GM18507 (cell line): ENCODE measurements around the gene PFDN1.

Source experiments
- DNase-seq: peaks from one replicate; pipeline ENCODE4 v3.0.0; 2011; ENCODE audit warnings: low read depth; ENCODE audit not compliant: insufficient read length; ENCODE audit errors: extremely low spot score
- FAIRE-seq: peaks from 2 replicates; lab custom pipeline; 2011; peaks lifted over from hg19 to GRCh38; lab: Jason Lieb, UNC

The PFDN1 gene

DNA sequence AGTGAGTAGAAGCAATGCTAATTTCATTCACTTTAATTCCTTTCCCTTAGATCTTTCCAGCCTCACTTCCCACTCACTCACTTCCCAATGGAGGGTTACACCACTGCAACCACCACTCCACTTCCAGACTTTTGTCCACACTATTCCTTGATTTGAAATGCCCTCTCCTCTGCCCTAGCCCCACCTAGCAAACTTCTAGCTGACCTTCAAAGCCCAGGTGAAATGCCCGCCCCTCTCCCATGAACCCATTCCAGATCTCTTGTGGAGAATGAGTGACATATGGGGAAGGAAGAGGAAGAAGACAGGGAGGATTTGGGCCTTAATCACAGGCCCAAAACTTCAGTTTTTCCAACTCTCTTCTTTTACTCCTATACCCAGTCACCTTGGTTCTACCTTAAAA, 37.1 kb downstream of the PFDN1 start:
- no peak for FAIRE-seq
- no peak for DNase-seq

DNA sequence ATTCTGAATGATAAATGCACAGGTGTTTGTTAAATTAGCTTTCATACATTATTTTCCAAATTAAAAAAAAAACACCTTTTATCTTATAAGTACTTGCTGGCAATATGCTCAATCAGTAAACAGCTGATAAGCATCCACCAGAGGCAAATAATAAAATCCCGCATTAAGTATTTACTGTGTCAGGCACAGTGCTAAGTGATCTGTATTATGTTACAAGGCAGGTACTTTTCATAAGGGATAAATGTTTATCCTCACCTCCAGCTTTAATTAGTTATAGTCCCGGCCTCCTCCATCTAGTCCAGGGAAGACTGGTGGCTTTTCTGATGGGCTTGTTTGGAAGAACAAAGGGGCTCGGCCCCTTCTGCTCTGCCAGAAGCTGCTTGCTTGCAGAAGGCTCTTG, 40.1 kb downstream of the PFDN1 start:
- no peak for FAIRE-seq
- no peak for DNase-seq

DNA sequence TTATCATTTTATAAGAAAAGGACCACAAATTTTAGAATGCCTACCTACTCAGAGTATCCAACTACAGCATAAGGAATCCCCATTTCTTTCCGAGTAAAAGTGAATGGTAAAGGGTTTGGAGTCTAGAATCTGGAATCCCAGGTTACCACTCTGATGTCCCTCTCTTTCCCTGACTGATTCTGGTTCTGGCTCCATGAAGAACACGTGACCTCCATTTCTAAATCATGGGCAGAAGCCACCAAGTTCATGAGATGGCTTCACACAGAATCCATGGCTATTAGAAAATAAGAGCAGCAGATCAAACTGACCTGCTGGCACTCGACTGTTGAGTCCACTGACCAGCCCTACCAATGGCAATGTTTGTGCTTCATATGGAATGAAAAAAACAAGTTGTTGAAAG, 40.7 kb downstream of the PFDN1 start:
- FAIRE-seq (no peak), DNase-seq (no peak)

DNA sequence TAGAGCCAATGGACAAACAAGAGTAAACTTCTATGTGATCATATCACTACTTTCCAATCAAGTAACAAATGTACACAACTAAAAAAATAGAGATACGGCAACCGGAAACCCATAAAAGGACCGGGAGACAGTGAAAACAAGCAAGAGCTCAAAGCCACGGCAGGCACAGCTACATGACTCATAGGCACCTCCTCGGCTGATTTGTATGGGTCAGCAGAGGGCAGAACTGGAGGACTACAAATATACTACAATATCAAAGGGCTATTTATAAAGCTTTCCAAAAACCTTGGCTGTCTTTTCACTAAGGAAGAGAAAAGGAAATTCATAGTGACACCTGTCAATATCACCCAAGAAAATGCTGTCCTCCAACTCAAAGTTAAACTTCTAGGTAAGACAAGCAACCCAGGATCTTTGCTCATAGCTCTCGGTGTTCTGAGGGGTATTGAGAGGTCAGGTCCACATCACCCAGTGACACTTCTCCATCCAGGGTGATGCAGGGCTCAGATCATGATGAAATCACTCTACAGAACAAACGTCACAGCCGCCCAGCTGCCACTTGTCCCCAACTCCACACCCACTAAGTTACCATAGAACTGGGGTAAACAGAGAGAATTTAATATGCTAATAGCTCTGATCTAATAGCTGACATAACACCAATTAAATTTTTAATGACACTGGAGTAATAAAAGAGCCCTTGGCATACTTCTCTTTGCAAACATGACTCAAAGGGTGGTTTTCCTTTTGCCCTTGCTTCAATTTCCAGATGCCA, 41.3 kb downstream of the PFDN1 start:
- no peak for DNase-seq
- FAIRE-seq, result no peak

DNA sequence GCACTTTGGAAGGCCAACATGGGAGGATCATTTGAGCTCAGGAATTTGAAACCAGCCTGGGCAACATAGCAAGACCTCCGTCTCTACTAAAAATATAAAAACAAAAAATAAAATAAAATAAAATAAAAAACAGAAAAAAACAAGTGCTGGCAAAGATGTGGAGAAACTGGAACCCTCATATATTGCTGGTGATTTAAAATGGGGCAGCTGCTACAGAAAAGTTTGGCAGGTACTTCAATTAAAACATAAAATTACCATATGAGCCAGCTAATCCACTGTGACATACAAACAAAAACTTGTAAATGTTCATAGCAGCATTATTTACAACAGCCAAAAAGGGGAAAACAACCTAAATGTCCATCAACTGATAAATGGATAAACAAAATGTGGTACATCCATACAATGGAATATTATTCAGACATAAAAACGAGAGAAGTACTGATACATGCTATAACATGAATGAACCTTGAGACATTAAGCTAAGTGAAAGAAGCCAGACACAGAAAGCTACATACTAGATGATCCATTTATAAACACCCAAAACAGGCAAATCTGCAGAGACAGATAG, 42.7 kb downstream of the PFDN1 start:
- FAIRE-seq (no peak), DNase-seq (no peak)

DNA sequence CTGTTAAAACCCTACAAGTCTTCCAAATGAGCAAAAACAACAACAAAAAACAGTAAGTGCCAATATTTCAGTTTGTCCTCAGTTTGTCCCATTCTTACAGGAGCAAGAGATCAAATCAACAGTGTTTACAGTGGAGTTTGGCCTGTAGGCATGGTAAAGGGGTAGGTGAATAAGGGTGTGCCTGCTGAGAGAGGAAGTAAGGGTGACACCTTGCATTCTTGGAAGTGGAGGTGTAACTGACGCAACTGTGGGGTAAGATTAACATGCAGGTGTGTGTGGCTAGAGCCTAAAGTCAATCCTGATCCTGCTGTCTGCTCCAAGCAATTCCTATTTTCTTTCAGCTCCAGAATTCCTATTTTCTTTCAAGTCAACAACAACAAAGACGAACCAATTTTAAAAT, 43.4 kb downstream of the PFDN1 start:
- FAIRE-seq (no peak), DNase-seq (no peak)

DNA sequence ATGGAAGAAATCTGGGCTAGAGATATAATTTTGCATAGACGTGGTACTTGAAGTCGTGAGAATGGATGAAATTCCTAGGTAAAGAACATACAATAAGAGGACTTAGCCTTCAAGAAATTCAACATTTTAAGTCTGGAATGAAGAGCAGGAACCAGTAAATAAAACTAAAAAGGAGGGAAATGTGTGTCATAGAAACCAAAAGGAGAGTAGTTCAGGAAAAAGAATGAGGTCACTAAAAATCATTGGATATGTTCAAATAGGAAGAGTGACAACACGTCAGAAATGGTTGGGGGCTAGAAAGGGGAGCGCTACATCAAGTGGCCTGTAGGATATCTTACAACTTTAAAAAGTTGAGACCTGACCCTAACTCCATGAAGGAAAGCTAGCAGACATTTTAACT, 44.0 kb downstream of the PFDN1 start:
- no peak for FAIRE-seq
- no peak for DNase-seq

DNA sequence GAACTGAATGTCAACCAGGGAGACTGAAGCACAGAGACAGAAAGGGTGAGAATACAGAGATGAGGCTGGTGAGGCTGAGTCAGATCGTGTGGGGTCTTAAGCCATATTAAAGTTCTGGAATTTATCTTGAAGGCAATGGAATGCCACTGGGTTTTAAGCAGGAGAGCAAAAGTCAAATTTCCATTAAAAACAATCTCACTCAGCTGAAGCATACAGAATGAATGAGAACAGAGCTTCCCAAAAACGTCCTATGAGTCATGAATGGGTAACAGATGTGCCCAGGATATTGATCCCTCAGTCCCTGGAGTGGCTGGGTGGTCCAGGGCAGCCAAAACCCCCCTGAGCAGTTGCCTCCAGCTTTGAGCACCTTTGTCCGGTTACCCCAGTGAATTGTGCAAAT, 44.9 kb downstream of the PFDN1 start:
- no peak for DNase-seq
- FAIRE-seq, result no peak

DNA sequence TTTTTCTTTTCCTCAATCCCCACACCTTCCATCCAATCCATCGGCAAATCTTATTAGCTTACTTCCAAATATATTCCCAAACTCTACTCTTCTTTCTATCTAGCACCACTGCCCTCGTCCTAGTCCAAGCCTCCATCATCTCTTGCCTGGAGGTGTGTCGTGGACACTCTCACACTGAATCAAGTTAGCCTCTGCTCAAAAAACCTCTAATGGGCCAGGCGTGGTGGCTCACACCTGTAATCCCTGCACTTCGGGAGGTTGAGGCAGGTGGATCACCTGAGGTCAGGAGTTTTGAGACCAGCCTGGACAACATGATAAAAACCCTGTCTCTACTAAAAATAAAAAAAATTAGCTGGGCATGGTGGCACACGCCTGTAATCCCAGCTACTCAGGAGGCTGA, 46.2 kb downstream of the PFDN1 start:
- FAIRE-seq (no peak), DNase-seq (no peak)

DNA sequence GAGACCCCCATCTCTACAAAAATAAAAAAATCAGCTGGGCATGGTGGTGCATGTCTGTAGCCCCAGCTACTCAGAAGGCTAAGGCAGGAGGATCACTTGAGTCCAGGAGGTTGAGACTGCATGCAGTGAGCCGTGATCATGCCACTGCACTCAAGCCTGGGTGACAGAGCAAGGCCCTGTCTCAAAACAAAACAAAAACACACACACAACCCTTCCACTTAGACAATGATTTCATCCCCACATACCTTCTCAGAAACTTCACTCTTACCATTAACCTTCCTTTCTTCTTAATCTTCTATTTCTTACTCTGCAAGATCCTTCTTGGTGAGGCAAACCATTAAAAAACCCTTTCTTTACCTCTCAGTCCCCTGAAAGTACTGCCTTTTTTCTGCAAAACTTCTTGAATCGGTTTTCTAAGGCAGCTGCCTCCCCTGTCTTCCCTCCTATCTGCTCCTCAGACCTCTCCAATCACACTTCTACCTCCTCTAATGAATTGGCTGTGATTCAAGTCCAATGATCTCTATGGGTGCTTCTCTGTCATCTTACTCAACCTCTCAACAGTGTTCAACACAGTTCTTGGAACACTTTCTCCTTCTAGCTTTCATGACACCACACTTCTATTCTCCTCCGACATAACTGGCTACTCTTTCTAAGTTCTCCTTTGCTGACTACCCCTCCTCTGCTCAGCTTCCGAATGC, 47.3 kb downstream of the PFDN1 start:
- DNase-seq (no peak), FAIRE-seq (no peak)

DNA sequence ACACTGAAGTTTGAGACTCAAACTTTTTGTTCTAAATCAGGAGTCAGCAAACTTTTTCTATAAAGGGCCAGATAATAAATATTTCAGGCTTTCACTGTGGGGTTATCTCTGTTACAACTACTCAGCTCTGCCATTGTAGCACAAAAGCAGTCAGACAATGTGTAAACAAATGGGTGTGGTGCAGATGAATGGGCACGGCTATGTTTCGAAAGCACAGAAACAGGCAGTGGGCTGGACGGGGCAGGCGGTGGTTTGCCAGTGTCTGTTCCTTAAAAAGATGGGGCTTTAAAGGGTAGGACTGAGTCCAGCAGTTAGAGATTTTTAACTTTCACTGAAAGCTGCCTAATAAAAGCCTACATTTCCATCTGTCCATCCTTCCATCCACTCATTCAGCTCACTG, 48.9 kb downstream of the PFDN1 start:
- DNase-seq (no peak), FAIRE-seq (no peak)

DNA sequence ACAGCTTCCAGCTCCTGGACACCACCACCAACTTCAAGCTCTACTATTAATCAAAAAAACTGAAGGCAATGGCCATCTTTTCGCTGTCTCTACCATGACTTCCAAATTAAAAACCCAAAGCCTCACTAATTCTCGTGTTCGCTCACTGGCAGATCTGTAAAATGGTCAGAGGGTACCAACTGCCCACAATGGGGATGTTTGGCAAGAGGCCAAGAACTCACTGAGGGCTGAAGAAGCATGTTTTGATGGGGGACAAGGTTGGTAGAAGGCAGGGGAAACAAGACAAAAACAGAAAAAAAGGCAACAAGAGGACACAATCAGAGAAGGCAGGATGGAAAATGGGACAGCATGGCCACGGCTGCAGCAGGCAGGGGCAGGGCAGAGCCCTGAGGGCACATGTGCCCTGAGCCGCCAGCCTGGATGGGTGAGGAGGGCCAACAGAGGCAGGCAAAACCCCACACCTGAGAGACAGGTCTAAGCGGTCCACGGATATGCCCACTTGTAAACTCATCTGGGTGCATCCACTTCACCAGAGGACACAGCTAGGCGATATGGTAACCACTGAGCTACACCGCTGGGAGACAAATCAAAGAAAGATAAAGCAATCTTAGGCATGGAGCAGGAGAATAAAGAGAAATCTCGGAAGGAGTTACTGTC, 50.3 kb downstream of the PFDN1 start:
- no peak for FAIRE-seq
- no peak for DNase-seq

DNA sequence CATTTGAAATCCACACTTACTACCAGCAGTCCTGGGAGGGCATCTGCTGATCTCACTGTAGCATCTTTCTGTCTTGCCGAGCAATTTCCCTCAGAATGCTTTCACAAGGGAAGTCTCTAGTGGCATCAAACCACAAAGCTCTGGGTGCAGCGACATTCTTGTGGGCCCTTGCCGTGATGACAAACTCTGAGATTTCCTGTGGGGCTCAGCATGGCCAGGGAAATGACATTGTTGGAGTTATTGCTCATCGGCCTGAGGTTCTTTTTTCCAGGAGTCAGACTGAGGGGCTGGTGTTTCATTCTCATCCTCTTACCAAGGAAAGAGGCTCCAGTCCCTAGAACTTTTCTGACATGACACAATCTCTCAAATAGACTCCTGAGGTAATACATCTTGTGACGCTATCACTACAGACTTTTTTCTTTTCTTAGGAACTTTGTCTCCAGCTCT, 51.4 kb downstream of the PFDN1 start:
- no peak for DNase-seq
- peak; percentile 80 for FAIRE-seq

DNA sequence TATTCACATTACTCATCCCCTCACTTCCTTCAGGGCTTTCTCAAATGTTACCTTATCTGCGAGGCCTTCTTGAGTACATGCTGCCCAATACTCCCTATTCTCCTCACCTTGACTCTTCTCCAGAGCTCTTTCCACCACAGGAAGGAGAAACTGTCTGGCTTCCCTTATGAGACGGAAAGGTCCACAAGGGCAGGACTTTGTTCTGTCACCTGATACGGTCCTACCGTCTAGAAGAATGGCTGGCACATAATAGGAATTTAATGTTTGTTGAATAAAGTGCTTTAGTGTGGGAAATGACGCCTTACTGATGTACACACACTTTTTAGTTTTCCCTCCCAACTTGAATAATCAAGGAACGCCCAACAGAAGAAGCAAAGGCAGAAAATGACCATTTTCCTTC, 52.5 kb downstream of the PFDN1 start:
- DNase-seq (no peak), FAIRE-seq (no peak)

DNA sequence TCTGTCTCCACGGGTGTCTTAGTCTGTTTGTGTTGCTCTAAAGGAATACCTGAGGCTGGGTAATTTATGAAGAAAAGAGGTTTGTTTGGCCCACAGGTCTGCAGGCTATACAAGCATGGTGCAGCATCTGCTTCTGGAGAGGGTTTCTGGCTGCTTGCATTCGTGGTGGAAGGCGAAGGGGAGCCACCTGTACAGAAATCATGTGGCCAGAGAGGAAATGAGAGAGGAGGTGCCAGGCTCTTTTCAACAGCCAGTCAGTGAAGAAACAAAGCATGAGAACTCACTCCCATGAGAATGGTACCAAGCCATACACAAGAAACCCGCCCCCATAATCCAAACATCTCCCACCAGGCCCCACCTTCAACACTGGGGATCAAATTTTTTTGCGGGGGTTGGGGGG, 53.4 kb downstream of the PFDN1 start:
- no peak for FAIRE-seq
- no peak for DNase-seq

DNA sequence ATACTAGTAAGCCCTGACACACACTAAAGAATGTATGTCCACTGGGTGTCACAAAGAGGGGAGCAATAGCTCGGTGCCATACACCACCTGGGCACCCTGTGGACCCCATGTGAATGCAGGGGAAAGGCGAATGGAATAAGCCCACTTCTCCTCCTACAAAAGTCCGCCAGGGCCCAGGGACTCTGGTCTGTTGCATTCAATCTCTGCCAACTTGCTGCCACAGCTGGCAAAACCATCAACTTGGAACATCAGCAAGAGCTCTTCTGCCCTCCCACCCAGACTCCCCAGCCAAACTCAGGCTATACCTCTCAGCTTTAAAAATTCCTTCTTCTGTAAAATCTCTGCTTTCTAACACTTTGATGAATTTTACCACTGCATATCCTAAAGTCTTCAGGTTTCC, 54.5 kb downstream of the PFDN1 start:
- DNase-seq, result no peak

DNA sequence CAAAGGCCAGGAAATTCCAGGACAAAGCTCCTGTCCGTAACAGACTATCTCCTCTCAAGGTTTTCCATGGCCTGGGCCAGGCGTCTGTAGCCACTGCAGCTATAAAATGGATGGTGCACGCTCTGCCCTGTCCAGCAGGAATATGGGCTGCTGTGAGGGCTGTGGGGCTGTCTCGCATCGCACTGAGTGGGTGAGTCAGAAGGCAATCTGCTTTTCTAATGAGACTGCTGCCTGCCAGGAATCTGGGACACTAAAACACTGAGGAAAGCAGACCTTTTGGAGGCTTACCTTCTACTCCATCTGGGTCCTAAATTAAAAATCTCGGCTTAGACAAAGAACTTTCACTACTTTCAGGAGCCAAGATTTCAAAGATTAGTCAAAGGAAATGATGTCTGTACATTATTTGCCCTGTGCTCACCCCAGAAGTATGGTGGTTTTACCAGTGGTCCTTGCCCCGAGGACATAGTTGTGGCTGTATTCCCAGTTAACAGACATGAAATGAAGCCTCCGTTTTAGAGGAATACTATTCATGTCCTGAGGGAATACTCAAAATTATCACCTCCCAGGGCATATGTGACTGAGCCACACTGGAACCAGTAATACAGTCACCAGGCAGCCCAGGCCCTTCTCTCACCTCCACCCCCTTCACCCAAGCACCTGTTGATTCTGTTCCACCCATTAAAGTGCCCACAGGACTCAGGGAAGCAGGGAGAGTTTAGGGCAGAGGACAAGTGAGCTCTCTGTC, 56.4 kb downstream of the PFDN1 start:
- FAIRE-seq (no peak), DNase-seq (no peak)

More for the DNA sequence above, 54.5 kb downstream of the PFDN1 start:
- no peak for FAIRE-seq

DNA sequence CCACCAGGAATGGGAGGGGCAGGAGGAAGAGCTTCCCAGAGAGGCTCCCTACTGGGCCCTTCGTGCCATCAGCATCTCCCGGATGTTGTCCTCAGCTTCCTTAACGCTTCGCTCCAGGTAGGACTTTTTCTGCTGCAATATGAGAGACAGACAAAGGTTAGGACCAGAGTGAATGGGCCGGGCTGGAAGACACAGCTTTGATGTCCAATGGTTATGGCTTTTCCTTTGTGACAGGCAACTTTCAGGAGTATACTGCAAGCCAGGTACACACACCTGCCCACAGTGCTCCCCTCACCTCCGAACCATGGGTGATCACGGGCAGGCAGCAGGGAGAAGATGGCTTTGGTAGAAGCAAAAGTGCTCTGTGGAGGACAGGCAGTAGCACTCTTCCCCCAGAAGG, 57.0 kb downstream of the PFDN1 start:
- DNase-seq, result no peak
- no peak for FAIRE-seq

DNA sequence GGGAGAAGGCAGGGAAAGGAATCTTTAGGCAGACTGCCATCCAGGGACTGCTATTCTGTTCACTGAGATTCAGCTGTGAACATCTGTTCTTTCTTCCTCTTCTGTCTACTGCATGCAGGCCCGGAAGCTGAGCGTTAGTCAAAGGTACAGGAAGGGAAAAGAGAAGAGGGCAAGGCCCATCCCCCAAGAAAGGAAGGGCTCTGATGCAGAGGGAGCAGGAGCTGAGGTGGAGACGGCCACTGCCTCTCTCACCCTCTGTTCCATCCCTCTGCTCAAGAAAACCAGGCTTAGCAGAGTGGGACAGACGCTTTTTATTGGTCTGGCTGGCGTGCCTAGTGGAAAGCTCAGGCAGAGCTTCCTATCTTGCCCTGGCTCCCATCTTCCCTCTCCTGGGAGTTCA, 57.6 kb downstream of the PFDN1 start:
- DNase-seq, result no peak
- no peak for FAIRE-seq

DNA sequence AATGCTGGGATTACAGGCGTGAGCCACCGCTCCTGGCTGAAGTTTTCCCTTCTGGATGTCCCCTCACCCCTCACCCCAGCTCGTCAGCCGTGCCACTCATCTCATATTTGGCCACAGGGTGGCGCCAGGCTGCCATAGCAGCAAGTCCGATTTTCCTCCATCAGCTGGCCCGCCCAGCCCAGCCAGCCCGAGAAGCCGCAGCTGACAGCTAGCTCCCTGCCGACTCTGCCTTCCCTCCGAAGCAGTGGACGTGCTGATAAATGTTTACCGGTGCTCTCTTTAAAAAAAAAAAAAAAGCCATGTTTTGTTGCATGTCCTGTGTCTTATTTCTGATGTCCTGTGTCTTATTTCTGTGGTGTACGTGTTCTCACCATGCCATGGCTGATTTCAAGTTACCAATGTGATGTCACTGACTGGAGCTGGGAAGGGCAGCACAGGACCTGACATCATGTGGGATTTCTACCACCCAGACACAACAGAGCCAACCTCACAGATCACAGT, 58.3 kb downstream of the PFDN1 start:
- FAIRE-seq, result peak; percentile 82
- peak; percentile 72 for DNase-seq
